ENCODE data around the gene SOHLH1.

SOHLH1 gene

DNA sequence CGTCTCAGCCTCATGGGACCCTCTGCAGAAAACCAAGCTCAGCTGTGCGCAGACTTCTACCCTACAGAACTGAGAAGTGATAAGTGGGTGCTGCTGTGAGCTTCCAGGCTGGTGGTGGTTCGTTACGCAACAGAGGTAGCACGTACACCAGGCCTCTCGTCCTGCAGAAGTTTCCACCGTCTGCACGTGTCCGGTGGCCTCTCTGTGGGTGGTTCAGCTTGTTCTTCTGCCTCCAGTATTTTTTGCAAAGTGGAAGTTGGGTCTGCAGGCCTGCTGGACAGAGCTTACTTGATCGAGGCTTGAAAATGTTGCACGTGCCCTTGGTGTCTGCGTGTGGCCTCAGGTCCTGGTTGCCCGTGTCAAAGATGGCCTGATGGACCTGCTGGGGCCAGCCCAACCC, 30.2 kb upstream of the SOHLH1 start:
- DNase-seq (ENCODE audit: low read depth) = no peak

- DNase-seq (ENCODE audit: low read depth) = no peak
These were observed 29.3 kb upstream of the SOHLH1 start for GRCh38 chr9:135728436-135729110.

GRCh38 chr9:135727257-135727875, 28.1 kb upstream of the SOHLH1 start:
- DNase-seq (ENCODE audit: low read depth) = no peak

DNA sequence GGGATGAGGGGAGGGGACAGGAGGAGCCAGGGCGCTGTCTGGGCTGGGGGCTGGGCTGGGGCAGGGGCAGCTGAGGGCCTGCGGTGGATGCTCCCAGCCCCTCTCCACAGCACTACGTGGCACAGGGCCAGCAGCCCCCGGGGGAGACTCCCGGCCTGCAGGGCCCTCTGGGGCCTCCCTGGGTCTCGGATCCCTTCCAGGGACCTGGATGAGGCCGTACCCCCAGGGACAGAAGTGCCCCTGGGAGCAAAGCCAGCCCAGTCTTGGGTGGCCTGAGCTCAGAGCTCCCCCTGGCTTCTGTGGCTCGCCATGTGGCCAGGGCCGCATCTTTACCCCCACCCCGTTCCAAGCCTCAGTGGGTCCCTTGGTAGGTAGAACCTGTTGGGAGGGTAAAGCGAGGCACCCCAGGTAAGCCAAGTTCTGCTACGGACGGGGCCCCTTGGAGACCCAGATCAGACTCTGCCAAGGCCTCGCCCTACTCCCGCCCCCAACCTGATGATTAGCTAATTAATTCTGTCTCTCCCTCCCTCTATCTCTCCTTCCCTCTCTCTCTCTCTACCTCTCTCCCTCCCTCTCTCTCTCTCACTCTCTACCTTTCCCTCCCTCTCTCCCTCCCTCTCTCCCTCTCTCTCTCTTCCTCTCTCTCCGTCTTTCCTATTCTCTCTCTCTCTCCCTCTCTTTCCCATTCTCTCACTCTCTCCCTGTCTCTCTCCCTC, 27.0 kb upstream of the SOHLH1 start:
- DNase-seq (ENCODE audit: low read depth) = no peak

- no peak for DNase-seq (ENCODE audit: low read depth)
These were observed 25.0 kb upstream of the SOHLH1 start for GRCh38 chr9:135724186-135724787.

DNA sequence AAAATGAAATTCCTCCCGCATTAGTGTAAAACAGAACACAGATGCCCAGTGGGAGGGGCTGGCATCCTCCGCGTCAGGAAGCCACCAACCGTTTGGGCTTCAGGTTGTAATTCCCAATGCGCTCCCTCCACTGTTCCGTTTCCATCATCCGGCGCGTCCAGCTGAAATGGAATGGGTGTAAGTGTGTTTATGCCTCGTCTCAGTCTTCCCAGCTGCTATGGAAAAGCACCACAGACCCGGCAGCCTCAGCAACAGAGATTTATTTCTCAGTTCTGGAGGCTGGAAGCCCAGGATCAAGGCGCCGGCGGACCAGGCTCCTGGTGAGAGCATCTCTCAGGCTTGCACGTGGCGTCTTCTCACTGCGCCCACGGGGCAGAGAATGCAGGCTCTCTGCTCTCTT, 23.1 kb upstream of the SOHLH1 start:
- no peak for DNase-seq (ENCODE audit: low read depth)

DNA sequence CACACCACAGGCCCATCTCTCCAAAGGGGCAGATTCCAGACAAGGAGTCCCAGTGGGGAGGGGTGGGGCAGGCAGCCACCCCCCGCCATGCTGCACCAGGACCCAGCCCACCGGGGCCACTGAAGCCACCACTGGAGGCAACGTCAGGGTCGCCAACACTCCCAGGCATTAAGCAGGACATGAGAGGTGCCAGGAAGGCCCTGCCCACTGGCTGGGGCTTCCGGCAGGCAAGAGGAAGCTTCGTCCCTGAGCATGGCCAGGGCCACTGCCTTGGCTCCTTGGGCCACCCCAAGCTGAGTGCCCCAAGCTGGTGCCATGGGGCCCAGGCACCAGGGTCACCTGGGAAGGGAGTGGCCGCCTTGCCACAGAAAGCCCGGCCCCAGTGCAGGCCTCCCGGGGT, 20.2 kb upstream of the SOHLH1 start:
- DNase-seq (ENCODE audit: low read depth) = no peak

DNA sequence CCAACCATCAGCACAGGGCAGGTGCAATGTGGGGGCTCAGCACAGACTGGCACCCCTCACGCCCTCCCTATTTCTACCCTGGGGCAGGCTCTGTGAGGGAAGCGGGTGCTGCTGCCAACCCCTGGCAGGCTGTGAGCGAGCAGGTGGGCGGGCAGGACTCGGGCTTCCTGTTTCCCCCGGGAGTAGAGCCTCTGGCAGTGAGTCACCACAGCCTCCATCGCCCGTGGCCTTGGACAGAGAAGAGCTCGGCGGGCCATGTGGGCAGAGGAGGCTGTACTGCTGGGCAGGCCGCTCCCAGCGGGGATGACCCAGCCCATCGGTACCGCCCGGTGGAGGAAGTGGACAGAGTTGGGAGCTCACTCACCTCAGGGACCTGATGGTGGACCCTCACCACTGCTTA, 19.3 kb upstream of the SOHLH1 start:
- DNase-seq (ENCODE audit: low read depth) = peak; percentile 50

- no peak for DNase-seq (ENCODE audit: low read depth)
These were observed 18.1 kb upstream of the SOHLH1 start for GRCh38 chr9:135717410-135717809.

DNA sequence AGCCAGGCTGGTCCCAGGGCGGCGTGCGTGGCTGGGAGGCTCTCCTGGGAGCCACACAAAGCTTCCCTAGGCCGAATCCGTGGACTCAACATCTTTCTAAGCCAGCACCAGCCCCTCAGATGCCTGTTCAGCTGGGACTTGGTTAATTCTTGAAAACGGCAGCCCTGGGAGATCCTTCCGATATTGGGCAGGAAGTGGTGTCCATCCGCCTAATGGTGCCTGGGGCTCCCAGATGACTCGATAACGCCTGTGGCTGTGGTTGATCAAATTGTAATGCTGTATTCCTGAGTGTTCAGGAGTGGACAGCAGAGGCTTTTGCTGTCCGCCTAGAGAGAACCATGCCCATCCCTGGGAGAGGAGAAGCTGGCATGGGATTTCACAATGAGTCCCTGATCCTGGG, 16.8 kb upstream of the SOHLH1 start:
- no peak for DNase-seq (ENCODE audit: low read depth)

- no peak for DNase-seq (ENCODE audit: low read depth)
These were observed 15.8 kb upstream of the SOHLH1 start for GRCh38 chr9:135715056-135715595.

DNA sequence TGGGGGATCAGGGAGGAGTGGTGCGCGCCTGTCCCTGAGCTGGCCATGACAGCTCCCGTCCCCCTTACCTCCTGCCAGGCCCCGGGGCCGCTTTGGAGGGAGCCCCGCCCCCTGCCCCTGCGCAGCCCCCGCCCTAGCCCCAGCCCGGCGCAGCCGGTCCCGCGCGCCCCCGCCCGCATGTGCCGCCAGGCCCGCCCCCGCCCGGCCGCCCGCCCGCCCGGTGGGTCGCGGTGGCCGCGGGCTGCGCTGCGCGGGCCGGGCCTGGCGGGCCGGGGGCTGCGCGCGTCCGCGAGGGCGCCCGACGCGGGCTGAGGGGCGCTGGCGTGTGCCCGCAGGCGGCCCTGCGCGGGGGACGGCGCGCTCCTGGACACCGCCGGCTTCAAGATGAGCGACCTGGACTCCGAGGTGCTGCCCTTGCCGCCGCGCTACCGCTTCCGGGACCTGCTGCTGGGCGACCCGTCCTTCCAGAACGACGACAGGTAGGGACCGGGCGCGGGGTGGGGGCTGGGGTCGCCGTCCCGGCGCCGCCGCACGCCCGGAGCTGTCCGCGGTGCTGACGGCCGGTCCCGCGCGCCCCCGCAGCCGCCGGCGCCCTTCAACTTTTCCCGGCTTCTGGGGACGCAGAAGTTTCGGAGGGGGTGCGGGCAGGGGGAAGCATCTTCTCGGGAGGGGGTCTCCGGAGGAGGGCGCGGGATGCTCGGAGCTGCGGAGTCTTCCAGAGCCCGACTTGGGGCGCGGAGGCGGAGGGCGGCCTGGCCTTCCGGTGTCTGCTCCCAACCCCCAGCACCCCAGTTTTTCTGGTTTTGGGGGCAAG, 15.2 kb upstream of the SOHLH1 start:
- DNase-seq (ENCODE audit: low read depth) = no peak

DNA sequence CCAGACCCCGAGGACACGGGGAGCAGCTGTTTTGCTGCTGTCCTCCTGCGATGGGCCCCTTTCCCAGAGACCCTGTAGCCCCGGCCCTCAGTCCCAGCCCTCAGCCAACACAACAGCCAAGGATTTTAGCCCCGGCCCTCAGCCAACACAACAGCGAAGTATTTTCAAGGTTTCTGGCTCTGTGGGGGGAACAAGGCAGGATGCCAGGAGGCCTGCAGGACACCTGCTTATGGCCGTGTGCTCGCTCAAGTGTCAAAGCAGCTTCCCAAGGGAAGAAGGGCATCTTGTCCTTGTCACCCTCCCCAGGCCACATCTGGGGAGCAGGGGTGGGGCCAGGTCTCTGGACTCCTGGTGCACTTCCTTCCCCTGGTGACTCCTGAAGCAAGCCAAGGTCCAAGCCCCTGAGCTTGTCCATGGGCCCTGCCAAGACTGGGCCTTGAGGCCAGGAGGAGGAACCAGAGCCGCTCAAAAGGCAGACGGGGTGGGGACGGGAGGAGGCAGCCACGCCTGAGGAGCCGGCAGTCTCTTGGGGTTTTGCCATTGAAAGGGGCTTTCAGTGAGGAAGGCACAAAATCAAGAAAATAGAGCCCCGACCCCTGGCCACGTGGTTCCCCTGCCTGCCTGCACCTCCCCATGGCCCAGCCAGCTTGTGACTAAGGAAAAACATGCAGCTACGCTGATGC, 13.5 kb upstream of the SOHLH1 start:
- no peak for DNase-seq (ENCODE audit: low read depth)

GRCh38 chr9:135711881-135712280, 12.6 kb upstream of the SOHLH1 start:
- no peak for DNase-seq (ENCODE audit: low read depth)

- DNase-seq (ENCODE audit: low read depth) = no peak
These were observed 12.1 kb upstream of the SOHLH1 start for GRCh38 chr9:135711391-135711790.

DNA sequence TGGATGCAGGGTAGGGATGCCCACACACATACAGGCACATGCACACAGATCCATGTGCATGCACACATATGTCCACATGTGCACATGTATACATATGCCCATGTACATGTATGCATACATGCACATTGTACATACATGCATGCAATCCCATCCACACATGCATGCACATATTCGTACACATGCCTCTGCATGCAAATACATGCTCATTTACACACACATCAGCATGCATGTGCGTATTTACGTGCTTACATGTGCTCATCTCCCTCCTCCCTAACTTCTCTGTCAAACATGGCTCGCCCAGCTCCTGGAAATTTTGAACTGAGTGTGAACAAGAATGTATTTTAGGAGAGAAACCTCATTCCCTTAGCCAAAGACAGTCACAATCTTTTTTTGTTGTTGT, 8.9 kb upstream of the SOHLH1 start:
- no peak for DNase-seq (ENCODE audit: low read depth)

GRCh38 chr9:135707252-135708138, 8.2 kb upstream of the SOHLH1 start:
- no peak for DNase-seq (ENCODE audit: low read depth)

GRCh38 chr9:135706288-135706687, 7.0 kb upstream of the SOHLH1 start:
- no peak for DNase-seq (ENCODE audit: low read depth)

GRCh38 chr9:135705376-135705775, 6.1 kb upstream of the SOHLH1 start:
- DNase-seq (ENCODE audit: low read depth) = no peak

DNA sequence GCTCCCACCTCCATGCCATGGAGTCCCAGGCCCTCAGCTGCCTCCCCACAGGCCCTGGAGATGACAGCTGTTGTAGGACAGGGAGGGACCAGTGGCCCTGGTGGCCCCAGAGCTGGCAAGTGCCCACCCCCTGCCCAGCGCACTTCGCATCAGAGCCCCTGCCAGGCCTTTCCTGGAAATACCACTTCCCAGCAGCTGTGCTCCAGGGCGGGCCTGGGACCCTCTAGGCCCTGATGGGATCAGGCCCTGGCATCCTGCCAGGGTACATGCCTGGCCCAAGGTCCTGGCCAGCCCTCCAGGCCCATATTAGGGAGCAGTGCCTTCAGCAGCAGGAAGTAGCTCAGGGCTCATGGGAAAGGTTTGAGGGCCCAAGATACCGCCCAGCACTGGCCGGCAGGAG, 5.2 kb upstream of the SOHLH1 start:
- no peak for DNase-seq (ENCODE audit: low read depth)
